ENCODE data around the gene HINFP. TPM values are rescaled to one million over a fixed set of nuclear protein-coding genes. Genes with fewer than 3 reads are reported as not detected.
"Not testable (repeated sequence)": the region's sequence is repeated elsewhere in the genome, so short reads cannot be mapped to it uniquely, and the experiment has no call there.

The HINFP gene
- total and polyA plus RNA-seq, 9 of the 15 experiments (the other 6 are each of a cell fraction or from before 2014, with no cell fraction given) = 13.8 to 34.1 (median 22.5) TPM

DNA sequence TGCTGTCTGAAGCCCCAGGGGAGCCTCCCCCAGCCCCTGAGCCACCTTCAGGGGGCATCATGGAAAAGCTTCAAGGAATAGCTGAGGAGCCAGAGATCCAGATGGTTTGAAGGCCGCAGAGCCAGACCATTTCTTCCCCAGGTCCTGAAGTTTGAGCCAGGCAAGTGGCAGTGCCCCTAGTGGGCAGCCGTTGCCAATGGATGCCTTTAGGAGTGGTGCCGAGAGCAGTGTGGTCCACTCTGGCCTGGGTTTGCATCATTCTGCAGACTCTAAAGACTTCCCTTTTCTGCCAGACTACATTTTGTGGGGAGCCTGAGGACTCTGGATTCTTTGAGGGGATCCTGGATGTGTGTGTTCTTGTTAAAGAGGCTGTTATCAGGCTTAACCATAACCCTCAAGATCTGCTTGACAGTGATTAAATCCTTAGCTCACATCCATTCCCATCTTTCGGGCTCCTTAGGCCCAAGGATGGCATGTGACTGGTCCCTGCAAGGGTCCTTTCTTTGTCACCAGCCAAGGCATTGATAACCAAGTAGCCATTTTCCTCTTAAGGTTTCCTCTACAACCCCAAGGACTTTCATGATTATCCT is 13.1 kb downstream of the HINFP start:
- POLR2A ChIA-PET = interaction anchor here (1.0 to 1.3 kb wide), 2 partner anchors 10 to 17 kb away, joined by 3 read pairs; no protein-coding TSS in a partner anchor
- Histone ChIP-seq H2AFZ (ENCODE audit: low read depth, low read length) (no peak overlapping the region), H3K9me3 (replicated peaks; ENCODE audit: control insufficient read depth, insufficient read depth, low read depth, low read length) (no peaks in the 10 kb centered on the region), H3K27me3 (ENCODE audit: control insufficient read depth in 2 of 2, insufficient read depth in 2 of 2, low read length in 2 of 2) (no peaks in the 10 kb centered on the region), H4K20me1 (replicated peaks; ENCODE audit: control insufficient read depth, insufficient read depth, low read length) (no peaks in the 10 kb centered on the region), H3K9ac (ENCODE audit: insufficient read depth in 1 of 2, low read depth in 2 of 2, low read length in 2 of 2) (no peak overlapping the region), H3K4me3 (no peak overlapping the region), H3K9me1 (ENCODE audit: control insufficient read depth, insufficient read depth, low read length) (no peaks in the 10 kb centered on the region), H3K36me3 (ENCODE audit: control insufficient read depth, insufficient read depth, low read length) (peaks cover 41% of the 10 kb centered on the region; the same call in 2 of the 3 replicates), H3K27ac (ENCODE audit: extremely low read depth, low read depth, low read length) (no peak overlapping the region), H3K4me1 (replicated peaks in 1 of 2; ENCODE audit: control insufficient read depth in 2 of 2, insufficient read depth in 2 of 2, low read length in 2 of 2) (no peaks in the 10 kb centered on the region; a peak in 1 of 5 replicates), H3K4me2 (ENCODE audit: insufficient read depth, low read length) (no peak overlapping the region), H3K79me2 (ENCODE audit: control insufficient read depth, insufficient read depth, low read length) (no peaks in the 10 kb centered on the region)
- no peak for FAIRE-seq
- peak; percentile 51 for ATAC-seq
- intact Hi-C loops (cut with micrococcal nuclease) = no loop called here
- BruUV-seq (replicated peaks) = no TSS peak
- in situ Hi-C loops (cut with MboI) = no loop called here
- CTCF ChIA-PET (ENCODE audit: low intra/inter-chr PET ratio) = no interaction called here
- no peak for DNase-seq (ENCODE audit: extremely low read depth in 1 of 4, low spot score in 3 of 4)
- no peak for TF ChIP-seq GTF2B (IDR thresholded peaks at IDR 0.05; ENCODE audit: extremely low read depth, insufficient read length)
- no peak for TF ChIP-seq EWSR1 (IDR thresholded peaks at IDR 0.05; ENCODE audit: borderline replicate concordance, low read depth, partially characterized antibody)
- no peak for TF ChIP-seq ZNF57 (CRISPR knock-in tag; IDR thresholded peaks at IDR 0.05)
- no peak for TF ChIP-seq RAD51 (IDR thresholded peaks at IDR 0.05; ENCODE audit: borderline replicate concordance, low read depth)
- no peak for TF ChIP-seq POLR2G (IDR thresholded peaks at IDR 0.05; ENCODE audit: low read depth, low read length)
- TF ChIP-seq SPI1 (IDR thresholded peaks at IDR 0.05; ENCODE audit: borderline replicate concordance, low read depth, low read length) = peak; percentile 9; the same call in 1 of the 2 replicates
- TF ChIP-seq CTCF (IDR thresholded peaks at IDR 0.05 in 2 of 3, conservative IDR thresholded peaks at IDR 0.05 in 1 of 3; ENCODE audit: insufficient read depth in 2 of 3, low read depth in 1 of 3, low read length in 3 of 3) = peak in 2 of 3 experiments; percentile 29 to 48; a peak in 4 of 6 replicates
- WGBS (ENCODE audit: insufficient coverage, low coverage, missing lambda C conversion rate) = 59% methylated on average over 4 of the region's 4 CpGs

DNA sequence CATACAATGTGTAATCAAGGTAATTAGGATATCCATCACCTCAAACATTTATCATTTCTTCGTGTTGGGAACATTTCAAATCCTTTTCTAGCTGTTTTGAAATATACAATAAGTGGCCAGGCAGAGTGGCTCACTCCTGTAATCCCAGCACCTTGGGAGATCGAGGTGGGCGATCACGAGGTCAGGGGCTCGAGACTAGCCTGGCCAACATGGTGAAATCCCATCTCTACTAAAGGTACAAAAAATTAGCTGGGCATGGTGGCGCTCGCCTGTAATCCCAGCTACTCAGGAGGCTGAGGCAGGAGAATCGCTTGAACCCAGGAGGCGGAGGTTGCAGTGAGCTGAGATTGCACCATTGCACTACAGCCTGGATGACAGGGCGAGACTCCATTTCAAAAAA is 17.9 kb downstream of the HINFP start:
- H3K9me3 ChIP-seq (replicated peaks; ENCODE audit: control insufficient read depth, insufficient read depth, low read depth, low read length); H3K36me3 ChIP-seq (ENCODE audit: control insufficient read depth, insufficient read depth, low read length); intact Hi-C loops (cut with micrococcal nuclease); H2AFZ ChIP-seq (ENCODE audit: low read depth, low read length); H3K4me3 ChIP-seq; DNase-seq (ENCODE audit: extremely low read depth in 1 of 4, low spot score in 3 of 4); BruUV-seq (replicated peaks); FAIRE-seq; in situ Hi-C loops (cut with MboI); CTCF ChIA-PET (ENCODE audit: low intra/inter-chr PET ratio); H3K9me1 ChIP-seq (ENCODE audit: control insufficient read depth, insufficient read depth, low read length); H3K4me1 ChIP-seq (replicated peaks in 1 of 2; ENCODE audit: control insufficient read depth in 2 of 2, insufficient read depth in 2 of 2, low read length in 2 of 2); H3K79me2 ChIP-seq (ENCODE audit: control insufficient read depth, insufficient read depth, low read length); ATAC-seq; H3K27me3 ChIP-seq (ENCODE audit: control insufficient read depth in 2 of 2, insufficient read depth in 2 of 2, low read length in 2 of 2); H4K20me1 ChIP-seq (replicated peaks; ENCODE audit: control insufficient read depth, insufficient read depth, low read length); H3K4me2 ChIP-seq (ENCODE audit: insufficient read depth, low read length); H3K27ac ChIP-seq (ENCODE audit: extremely low read depth, low read depth, low read length); H3K9ac ChIP-seq (ENCODE audit: insufficient read depth in 1 of 2, low read depth in 2 of 2, low read length in 2 of 2): not testable (repeated sequence)
- POLR2A ChIA-PET = interaction anchor here (0.7 to 1.2 kb wide), 2 partner anchors 33 to 44 kb away, joined by 3 to 4 read pairs; a partner anchor contains a TSS
- WGBS (ENCODE audit: insufficient coverage, low coverage, missing lambda C conversion rate) = 70% methylated on average over 10 of the region's 10 CpGs
